22Rv1 (cell line): Measurements from ENCODE around the gene AASDHPPT.

Source experiments
- ZFX ChIP-seq: fragments of 450-650 bp; IDR thresholded peaks from 2 replicates; pipeline ENCODE4 v1.6.1; 2017; ENCODE audit warnings: antibody characterized with exemption, borderline replicate concordance
- TF ChIP-seq, protein P1 (sequence below): fragments of 450-650 bp; IDR thresholded peaks from 2 replicates; pipeline ENCODE4 v1.5.1; 2017; ENCODE audit warnings: mild to moderate bottlenecking

DNA sequence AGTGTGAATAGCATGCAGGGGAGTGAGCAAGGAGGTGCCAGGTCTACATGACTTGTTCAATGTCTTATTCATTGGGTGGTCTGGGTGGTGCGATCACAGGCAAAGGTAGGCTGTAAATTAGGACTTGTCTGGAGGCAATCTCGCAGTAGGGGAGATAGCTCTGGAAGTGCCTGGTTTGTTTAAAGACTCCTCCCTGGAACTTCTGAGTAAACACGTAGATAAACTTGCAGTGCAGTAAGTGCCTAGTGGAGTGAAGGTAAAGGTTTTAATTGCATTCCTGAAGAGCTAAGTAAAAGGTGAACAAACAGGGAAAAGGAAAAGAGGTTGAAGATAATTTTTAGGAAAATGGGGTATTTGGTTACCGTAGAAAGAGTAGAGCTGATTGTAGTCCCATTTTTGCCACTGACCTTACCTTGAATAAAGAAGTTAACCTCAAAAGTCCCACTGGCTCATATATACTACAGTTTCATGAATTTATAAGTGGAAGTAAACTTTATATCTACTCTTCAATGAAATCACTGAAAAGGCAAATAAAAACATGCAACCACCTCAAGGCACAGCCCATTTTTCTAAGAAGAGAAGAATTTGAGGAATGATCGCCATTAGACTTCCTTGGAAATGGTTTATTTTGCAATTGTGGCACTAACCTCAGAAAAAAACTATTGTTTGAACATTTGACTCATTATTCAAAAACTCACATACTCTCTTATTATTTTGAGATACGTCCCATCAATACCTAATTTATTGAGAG, 44.3 kb downstream of the AASDHPPT start:
- TF ChIP-seq, protein P1, sequence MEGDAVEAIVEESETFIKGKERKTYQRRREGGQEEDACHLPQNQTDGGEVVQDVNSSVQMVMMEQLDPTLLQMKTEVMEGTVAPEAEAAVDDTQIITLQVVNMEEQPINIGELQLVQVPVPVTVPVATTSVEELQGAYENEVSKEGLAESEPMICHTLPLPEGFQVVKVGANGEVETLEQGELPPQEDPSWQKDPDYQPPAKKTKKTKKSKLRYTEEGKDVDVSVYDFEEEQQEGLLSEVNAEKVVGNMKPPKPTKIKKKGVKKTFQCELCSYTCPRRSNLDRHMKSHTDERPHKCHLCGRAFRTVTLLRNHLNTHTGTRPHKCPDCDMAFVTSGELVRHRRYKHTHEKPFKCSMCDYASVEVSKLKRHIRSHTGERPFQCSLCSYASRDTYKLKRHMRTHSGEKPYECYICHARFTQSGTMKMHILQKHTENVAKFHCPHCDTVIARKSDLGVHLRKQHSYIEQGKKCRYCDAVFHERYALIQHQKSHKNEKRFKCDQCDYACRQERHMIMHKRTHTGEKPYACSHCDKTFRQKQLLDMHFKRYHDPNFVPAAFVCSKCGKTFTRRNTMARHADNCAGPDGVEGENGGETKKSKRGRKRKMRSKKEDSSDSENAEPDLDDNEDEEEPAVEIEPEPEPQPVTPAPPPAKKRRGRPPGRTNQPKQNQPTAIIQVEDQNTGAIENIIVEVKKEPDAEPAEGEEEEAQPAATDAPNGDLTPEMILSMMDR, result no peak
- no peak for TF ChIP-seq ZFX
